Upper lobe of left lung (tissue), 6 donors: ENCODE data around the gene BSCL2. TPM values are rescaled to one million over a fixed set of nuclear protein-coding genes. Genes with fewer than 3 reads are reported as not detected.
"Not testable (repeated sequence)": the region's sequence is repeated elsewhere in the genome, so short reads cannot be mapped to it uniquely, and the experiment has no call there.

Experiments used
- ATAC-seq, 2 donors: fragments of 200-7000 bp; cut with Tn5 transposase; one replicate each; pipeline ENCODE4 v1.9.1; 2022; ENCODE audit warnings: mild to moderate bottlenecking in 2 of 2, moderate library complexity in 2 of 2; ENCODE audit not compliant: low FRiP score in 2 of 2
- DNase-seq, 2 donors: peaks; one replicate each; pipeline ENCODE4 v3.0.0-alpha.2; 2019 to 2020
- H3K27ac ChIP-seq, 4 donors: fragments of 200-600 bp; sonication (generic); one replicate each; pipeline ENCODE4 v1.5.1; 2016 to 2019
- H3K27me3 ChIP-seq, 4 donors: fragments of 200-600 bp; sonication (generic); one replicate each; pipeline ENCODE4 v1.5.1; 2017 to 2019
- H3K36me3 ChIP-seq, 4 donors: fragments of 200-600 bp; sonication (generic); one replicate each; pipeline ENCODE4 v1.5.1; 2016 to 2019
- H3K4me1 ChIP-seq, 4 donors: fragments of 200-600 bp; sonication (generic); one replicate each; pipeline ENCODE4 v1.5.1; 2018 to 2019
- H3K4me3 ChIP-seq, 4 donors: fragments of 200-600 bp; sonication (generic); one replicate each; pipeline ENCODE4 v1.5.1; 2017 to 2019; ENCODE audit warnings: mild to moderate bottlenecking in 2 of 4, moderate library complexity in 1 of 4
- H3K9me3 ChIP-seq, 4 donors: fragments of 200-600 bp; sonication (generic); one replicate each; pipeline ENCODE4 v1.5.1; 2018 to 2019
- CTCF ChIP-seq, 6 experiments: fragments of 450-650 bp in 4 of 6; fragments of 200-600 bp in 2 of 6; sonication (generic) in 2 of 6; IDR thresholded peaks; one replicate each; pipeline ENCODE4 v1.5.1; 2016 to 2019; ENCODE audit warnings: antibody characterized with exemption in 6 of 6
- EP300 ChIP-seq, 4 donors: sonication (generic); formaldehyde crosslinking; IDR thresholded peaks; one replicate each; pipeline ENCODE4 v1.5.1; 2017; ENCODE audit warnings: antibody characterized with exemption in 4 of 4, control low read depth in 2 of 4
- POLR2A ChIP-seq, 4 donors: fragments of 450-650 bp; IDR thresholded peaks; one replicate each; pipeline ENCODE4 v1.5.1; 2016 to 2017; ENCODE audit warnings: antibody characterized with exemption in 4 of 4, mild to moderate bottlenecking in 2 of 4
- POLR2AphosphoS5 ChIP-seq, 2 donors: sonication (generic); formaldehyde crosslinking; IDR thresholded peaks; one replicate each; pipeline ENCODE4 v1.5.1; 2017; ENCODE audit warnings: antibody characterized with exemption in 2 of 2
- WGBS, 2 donors: methylation state at CpG; one replicate each; pipeline ENCODE4 v1.1.5; 2017 to 2018; 5-methylcytosine and 5-hydroxymethylcytosine counted together
- total RNA-seq, 6 donors: library from RNA; depleted of rRNA in 4 of 6; stranded (reverse); fragments of >200 nt in 4 of 6; gene quantifications; one replicate each; pipeline versions ENCODE4 v1.1.0 to v1.2.1, GENCODE V29; 2016 to 2021
- donor health status: DM: no; HTN: no; CAD: no; lungs with moderate emphysema.
- donor health status: DM: no; HTN: yes; CAD: no; lungs with severe emphysema.

Gene BSCL2
- total RNA-seq, 6 donors from 2014 or later, result 75.5 to 198 (median 87.5) TPM

GRCh38 chr11:62705413-62705812 is 1.8 kb downstream of the BSCL2 start:
- TF ChIP-seq POLR2AphosphoS5 (IDR thresholded peaks at IDR 0.05) (no peak), CTCF (IDR thresholded peaks at IDR 0.05) (no peak), POLR2A (IDR thresholded peaks at IDR 0.05) (no peak), EP300 (IDR thresholded peaks at IDR 0.05) (no peak)
- H3K27ac ChIP-seq, result peak overlapping the region; percentile 76 to 89 (median 79)

GRCh38 chr11:62703921-62704320 is 3.3 kb downstream of the BSCL2 start:
- peaks cover 0 to 12% (median 3%) of the 10 kb centered on the region in 4 donors for H3K36me3 ChIP-seq
- not testable (repeated sequence) for H3K27me3 ChIP-seq, H3K27ac ChIP-seq, H3K9me3 ChIP-seq, H3K4me3 ChIP-seq, ATAC-seq, DNase-seq
- WGBS, 2 donors, result 79 to 85% methylated on average over 4 of the region's 4 CpGs
- H3K4me1 ChIP-seq, result peaks cover 23 to 34% (median 26%) of the 10 kb centered on the region in 4 donors

More at GRCh38 chr11:62705413-62705812, 1.8 kb downstream of the BSCL2 start:
- H3K27me3 ChIP-seq, result no peaks in the 10 kb centered on the region
- H3K36me3 ChIP-seq, result peaks cover 0 to 14% (median 4%) of the 10 kb centered on the region in 4 donors
- peak overlapping the region in 3 of 4 donors; percentile 61 to 85 (median 85) for H3K4me3 ChIP-seq
- H3K9me3 ChIP-seq, result no peaks in the 10 kb centered on the region
- peaks cover 29 to 40% (median 36%) of the 10 kb centered on the region in 4 donors for H3K4me1 ChIP-seq
- no peak for ATAC-seq
- DNase-seq, result no peak
- WGBS, 2 donors, result 48 to 55% methylated on average over 7 of the region's 7 CpGs

- no peaks in the 10 kb centered on the region for H3K27me3 ChIP-seq
- 82 to 92% methylated on average over 11 of the region's 11 CpGs for WGBS, 2 donors
- no peak for DNase-seq
- H3K36me3 ChIP-seq, result peaks cover 0 to 12% (median 3%) of the 10 kb centered on the region in 4 donors
- no peak for ATAC-seq
- H3K9me3 ChIP-seq, result no peaks in the 10 kb centered on the region
- H3K4me3 ChIP-seq, result no peak overlapping the region
- H3K27ac ChIP-seq, result no peak overlapping the region
- H3K4me1 ChIP-seq, result peaks cover 14 to 20% (median 17%) of the 10 kb centered on the region in 4 donors
- peak in 1 of 4 donors; percentile 19 for TF ChIP-seq POLR2A (IDR thresholded peaks at IDR 0.05)
- TF ChIP-seq CTCF (IDR thresholded peaks at IDR 0.05), result no peak
Observed at GRCh38 chr11:62702246-62702645, 5.0 kb downstream of the BSCL2 start.

GRCh38 chr11:62694455-62695167 is 12.6 kb downstream of the BSCL2 start:
- no peak overlapping the region for H3K27ac ChIP-seq
- H3K36me3 ChIP-seq, result peaks cover 3 to 43% (median 32%) of the 10 kb centered on the region in 4 donors
- peaks cover 0 to 8% (median 0%) of the 10 kb centered on the region in 4 donors for H3K4me1 ChIP-seq
- H3K27me3 ChIP-seq, result no peaks in the 10 kb centered on the region
- TF ChIP-seq EP300 (IDR thresholded peaks at IDR 0.05) (no peak), POLR2AphosphoS5 (IDR thresholded peaks at IDR 0.05) (peak in 1 of 2 donors; percentile 23), POLR2A (IDR thresholded peaks at IDR 0.05) (no peak), CTCF (IDR thresholded peaks at IDR 0.05) (peak; percentile 57 to 80 (median 66))
- peak in 1 of 2 donors; percentile 86 for DNase-seq
- no peaks in the 10 kb centered on the region for H3K9me3 ChIP-seq
- ATAC-seq, result peak; percentile 87 to 88
- no peak overlapping the region for H3K4me3 ChIP-seq
- 45 to 53% methylated on average over 14 of the region's 14 CpGs for WGBS, 2 donors

GRCh38 chr11:62693624-62694023 is 13.6 kb downstream of the BSCL2 start:
- not testable (repeated sequence) for H3K27me3 ChIP-seq, H3K4me1 ChIP-seq, ATAC-seq, H3K4me3 ChIP-seq, DNase-seq, H3K27ac ChIP-seq, H3K9me3 ChIP-seq
- peaks cover 3 to 44% (median 32%) of the 10 kb centered on the region in 4 donors for H3K36me3 ChIP-seq
- WGBS, 2 donors, result 65 to 81% methylated on average over 4 of the region's 4 CpGs
